HG03442 (cell line): ENCODE results near the gene PLOD1.
"Not testable (repeated sequence)": the region's sequence is repeated elsewhere in the genome, so short reads cannot be mapped to it uniquely, and the experiment has no call there.

ENCODE experiments used
- ATAC-seq: cut with Tn5 transposase; IDR thresholded peaks from one replicate; pipeline ENCODE4 v1.9.1; 2021; ENCODE audit warnings: mild to moderate bottlenecking, moderate library complexity; ENCODE audit not compliant: unreplicated experiment

Gene PLOD1

GRCh38 chr1:12001996-12002493 is 67.5 kb downstream of the PLOD1 start:
- ATAC-seq: no peak

DNA sequence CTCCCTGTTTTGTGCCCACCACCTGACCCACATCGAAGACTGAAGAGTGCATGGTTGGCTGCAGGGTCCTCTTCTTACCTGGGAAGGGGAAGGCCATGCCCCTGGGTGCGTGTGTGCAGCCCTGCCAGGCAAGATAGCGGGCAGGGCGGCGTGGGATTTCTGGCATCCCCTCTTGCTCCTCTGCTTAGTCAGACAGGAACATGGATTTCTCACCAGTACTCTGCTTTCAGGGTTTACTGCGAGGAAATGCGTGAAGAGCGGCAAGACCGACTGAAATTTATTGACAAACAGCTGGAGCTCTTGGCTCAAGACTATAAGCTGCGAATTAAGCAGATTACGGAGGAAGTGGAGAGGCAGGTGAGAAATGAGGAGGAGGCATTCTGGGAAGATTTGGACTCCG is 69.2 kb downstream of the PLOD1 start:
- no peak for ATAC-seq

GRCh38 chr1:12005488-12006166 is 71.1 kb downstream of the PLOD1 start:
- no peak for ATAC-seq

DNA sequence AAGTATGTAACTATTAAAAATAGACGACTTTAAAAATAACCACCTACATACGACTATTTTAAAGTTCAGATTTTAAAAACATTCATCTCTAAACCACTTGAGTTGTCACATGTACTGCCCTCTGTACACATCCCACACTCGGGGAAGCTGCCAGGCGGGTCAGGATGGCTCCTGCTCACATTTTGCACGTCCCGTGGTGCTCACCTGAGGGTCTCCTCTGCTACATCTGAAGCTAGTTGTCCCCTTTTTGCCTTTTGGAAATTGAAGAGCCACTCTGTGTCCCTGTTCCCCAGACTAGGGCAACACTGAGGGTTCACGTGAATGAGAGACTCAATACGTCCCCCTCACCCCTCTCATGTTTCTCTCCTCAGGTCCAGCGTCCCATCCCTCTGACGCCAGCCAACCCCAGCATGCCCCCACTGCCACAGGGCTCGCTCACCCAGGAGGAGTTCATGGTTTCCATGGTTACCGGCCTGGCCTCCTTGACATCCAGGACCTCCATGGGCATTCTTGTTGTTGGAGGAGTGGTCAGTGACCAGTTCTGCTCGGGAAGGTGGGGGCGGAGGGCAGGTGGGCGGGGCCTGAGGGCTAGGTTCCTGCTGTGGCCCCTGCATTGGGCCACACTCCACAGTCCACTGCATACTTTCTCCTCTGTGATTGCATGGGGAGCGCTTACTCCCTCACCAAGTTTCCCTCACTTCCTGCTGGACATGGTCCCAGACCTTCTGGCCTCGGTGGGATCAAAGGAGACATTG is 71.8 kb downstream of the PLOD1 start:
- no peak for ATAC-seq

- ATAC-seq: no peak
Measured at GRCh38 chr1:12007204-12007603, 72.7 kb downstream of the PLOD1 start.

- not testable (repeated sequence) for ATAC-seq
Measured at GRCh38 chr1:12008355-12008754, 73.8 kb downstream of the PLOD1 start.

DNA sequence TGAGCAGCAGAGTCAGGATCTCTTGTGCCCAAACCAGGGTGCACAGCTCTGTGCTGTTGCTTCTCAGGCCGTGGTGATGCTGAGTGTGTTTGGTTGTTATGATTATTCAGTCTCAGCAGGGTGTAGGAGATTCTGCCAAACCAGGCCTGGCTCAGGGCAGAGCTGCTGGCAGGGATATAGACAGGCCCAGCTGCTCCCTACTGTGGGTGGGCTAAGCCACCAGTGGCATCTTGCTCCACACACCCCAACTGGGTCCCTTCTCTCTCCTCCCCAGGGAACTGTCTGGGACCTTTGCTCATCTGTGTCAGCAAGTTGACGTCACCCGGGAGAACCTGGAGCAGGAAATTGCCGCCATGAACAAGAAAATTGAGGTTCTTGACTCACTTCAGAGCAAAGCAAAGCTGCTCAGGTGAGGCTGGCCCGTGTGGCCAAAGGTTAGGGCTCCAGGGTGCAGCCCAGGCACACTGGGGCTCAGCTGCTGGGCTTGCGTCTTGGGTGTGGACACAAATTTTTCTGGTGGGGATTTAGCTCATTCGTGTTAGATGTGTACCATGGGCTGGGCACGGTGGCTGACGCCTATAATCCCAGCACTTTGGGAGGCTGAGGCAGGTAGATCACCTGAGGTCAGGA is 74.9 kb downstream of the PLOD1 start:
- ATAC-seq: no peak

- no peak for ATAC-seq
Measured at GRCh38 chr1:12010746-12011570, 76.4 kb downstream of the PLOD1 start.

GRCh38 chr1:12011998-12012397 is 77.5 kb downstream of the PLOD1 start:
- no peak for ATAC-seq

GRCh38 chr1:12012560-12013316 is 78.2 kb downstream of the PLOD1 start:
- ATAC-seq: no peak

DNA sequence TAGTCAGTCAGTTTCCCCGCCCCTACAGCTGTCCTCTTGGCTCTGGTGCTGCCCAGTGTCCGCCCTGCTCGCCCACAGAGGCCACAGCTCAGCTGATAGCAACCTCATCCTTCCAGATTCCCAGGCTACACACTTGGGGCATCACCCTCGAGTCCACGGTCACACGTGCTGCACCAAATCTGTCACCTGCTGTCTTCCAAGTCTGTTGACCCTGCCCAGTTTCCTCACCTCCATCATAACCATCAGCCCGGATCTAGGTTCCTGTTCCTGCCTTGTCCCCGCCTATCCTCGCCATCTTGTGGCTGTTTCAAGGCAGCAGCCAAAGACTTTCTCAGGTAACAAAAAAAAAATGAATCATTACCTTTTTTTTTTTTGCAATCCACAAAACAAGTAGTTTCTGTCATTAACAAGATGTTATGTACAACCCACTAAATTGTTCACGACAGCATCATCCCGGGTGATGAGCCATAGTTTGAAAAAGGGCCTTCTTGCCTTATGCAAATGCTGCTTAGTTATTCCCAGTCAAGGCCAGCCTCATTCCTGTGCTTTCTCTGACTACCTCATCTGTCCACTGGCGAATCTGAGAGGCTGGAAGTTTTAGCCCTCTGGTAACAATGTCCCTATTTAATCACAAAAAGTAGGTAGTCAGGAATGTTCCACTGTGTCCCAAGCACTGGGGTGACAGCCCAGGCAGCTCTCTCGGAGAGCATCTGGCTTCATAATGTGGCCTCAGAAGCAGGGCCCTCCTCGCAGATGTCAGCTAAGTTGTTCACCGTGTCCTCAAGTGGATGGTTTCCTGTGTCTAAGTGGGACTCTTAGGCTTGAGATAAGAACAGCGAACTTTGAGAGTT is 79.8 kb downstream of the PLOD1 start:
- no peak for ATAC-seq

DNA sequence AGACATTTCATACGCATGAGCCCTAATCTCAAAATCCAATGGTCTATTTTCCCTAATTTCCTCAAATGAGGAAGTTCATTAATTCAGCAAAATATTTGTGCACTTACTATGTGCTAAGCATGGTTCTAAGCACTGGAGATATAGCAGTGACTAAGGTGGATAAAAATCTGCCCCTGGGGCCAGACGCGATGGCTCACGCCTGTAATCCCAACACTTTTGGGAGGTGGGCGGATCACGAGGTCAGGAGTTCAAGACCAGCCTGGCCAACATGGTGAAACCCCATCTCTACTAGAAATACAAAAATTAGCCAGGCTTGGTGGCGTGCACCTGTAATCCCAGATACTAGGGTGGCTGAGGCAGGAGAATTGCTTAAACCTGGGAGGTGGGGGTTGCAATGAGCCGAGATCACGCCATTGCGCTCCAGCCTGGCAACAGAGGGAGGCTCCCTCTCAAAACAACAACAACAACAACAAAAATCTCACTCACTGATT is 80.5 kb downstream of the PLOD1 start:
- no peak for ATAC-seq

DNA sequence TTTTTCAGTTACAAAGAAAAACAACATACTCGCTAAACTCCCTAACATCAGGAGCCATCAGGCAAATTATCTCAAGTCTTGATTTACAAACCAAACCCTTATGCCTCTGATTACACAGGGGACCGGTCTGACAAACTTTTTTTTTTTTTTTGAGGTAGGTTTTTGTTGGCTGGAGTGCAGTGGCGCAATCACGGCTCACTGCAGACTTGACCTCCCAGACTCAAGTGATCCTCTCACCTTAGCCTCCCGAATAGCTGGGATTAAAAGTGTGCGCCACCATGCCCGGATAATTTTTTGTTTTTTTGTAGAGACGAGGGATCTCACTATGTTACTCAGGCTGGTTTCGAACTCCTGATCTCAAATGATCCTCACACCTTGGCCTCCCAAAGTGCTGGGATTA is 81.0 kb downstream of the PLOD1 start:
- ATAC-seq: no peak

- no peak for ATAC-seq
Measured at GRCh38 chr1:12016182-12016581, 81.7 kb downstream of the PLOD1 start.

DNA sequence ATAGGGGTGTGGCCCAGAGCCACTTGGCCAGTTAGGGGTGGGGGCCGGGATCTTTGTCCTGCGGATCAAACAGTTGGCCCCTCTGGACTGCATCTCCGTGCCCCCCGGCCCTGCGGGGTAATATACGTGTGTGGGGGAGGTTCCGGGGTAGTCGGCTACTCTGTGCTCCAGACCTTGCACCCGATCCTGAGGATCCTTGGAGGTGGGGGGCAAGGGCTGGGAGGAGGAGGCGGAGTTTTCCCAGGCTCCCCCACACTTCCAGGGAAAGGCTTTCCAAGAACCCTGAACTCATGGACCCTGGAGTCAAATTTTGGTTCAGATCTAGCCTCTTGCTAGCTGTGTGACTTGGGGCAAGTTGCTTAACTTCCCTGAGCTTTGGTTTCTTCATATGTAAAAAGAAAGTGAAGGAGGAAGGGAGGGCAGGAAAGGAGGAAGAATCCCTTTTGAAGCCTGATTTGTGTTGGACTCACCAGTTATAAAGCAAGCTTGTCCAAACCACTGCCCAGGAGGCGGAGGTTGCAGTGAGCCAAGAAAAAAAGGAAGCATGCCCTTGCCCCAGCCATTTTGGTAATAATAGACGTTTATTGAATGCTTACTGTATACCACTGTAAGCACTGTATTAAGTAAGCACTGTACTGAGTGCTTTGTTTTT is 85.5 kb downstream of the PLOD1 start:
- no peak for ATAC-seq

GRCh38 chr1:12021616-12022015 is 87.1 kb downstream of the PLOD1 start:
- no peak for ATAC-seq

- ATAC-seq: no peak
Measured at GRCh38 chr1:12022036-12022435, 87.5 kb downstream of the PLOD1 start.
